Natural killer cell (primary cell): Measurements from ENCODE around the gene IGF1R. TPM values are rescaled to one million over a fixed set of nuclear protein-coding genes. Genes with fewer than 3 reads are reported as not detected.

Source experiments
- ATAC-seq, 3 donors: fragments of 150-1000 bp in 2 of 3; fragments of 200-7000 bp in 1 of 3; cut with Tn5 transposase; 1 replicate in 1 of 3; 2 replicates in 2 of 3; pipeline ENCODE4 v1.10.0; 2021; ENCODE audit warnings: mild to moderate bottlenecking in 2 of 3, moderate library complexity in 2 of 3
- DNase-seq, 2 donors: peaks; one replicate each; pipeline versions ENCODE4 v3.0.0 to v3.0.0-alpha.2; 2013 to 2021; ENCODE audit warnings: mixed read lengths in 1 of 2
- H3K27ac ChIP-seq: one replicate; pipeline ENCODE4 v1.5.1; 2013; ENCODE audit warnings: mild to moderate bottlenecking, low read length
- H3K27me3 ChIP-seq: one replicate; pipeline ENCODE4 v1.6.1; 2013; ENCODE audit warnings: low read length; ENCODE audit not compliant: control insufficient read depth, insufficient read depth
- H3K36me3 ChIP-seq: one replicate; pipeline ENCODE4 v1.6.1; 2013; ENCODE audit warnings: low read length; ENCODE audit not compliant: control insufficient read depth, insufficient read depth
- H3K4me1 ChIP-seq: one replicate; pipeline ENCODE4 v1.6.1; 2013; ENCODE audit warnings: low read length; ENCODE audit not compliant: control insufficient read depth, insufficient read depth
- H3K4me3 ChIP-seq: one replicate; pipeline ENCODE4 v1.5.1; 2013; ENCODE audit warnings: low read length
- H3K9me3 ChIP-seq: one replicate; pipeline ENCODE4 v1.6.1; 2013; ENCODE audit warnings: low read length; ENCODE audit not compliant: control insufficient read depth, insufficient read depth
- H3K27ac Mint-ChIP-seq, 2 donors: one replicate each; pipeline ENCODE4 v1.8.0; 2022; ENCODE audit warnings: mild to moderate bottlenecking in 2 of 2, mixed read lengths in 2 of 2, moderate library complexity in 1 of 2
- H3K27me3 Mint-ChIP-seq, 2 donors: one replicate each; pipeline ENCODE4 v1.8.0; 2022; ENCODE audit warnings: low read depth in 2 of 2, mixed read lengths in 2 of 2
- H3K36me3 Mint-ChIP-seq: one replicate; pipeline ENCODE4 v1.8.0; 2022; ENCODE audit warnings: mixed read lengths
- H3K4me1 Mint-ChIP-seq, 2 donors: one replicate each; pipeline ENCODE4 v1.8.0; 2022; ENCODE audit warnings: mixed read lengths in 2 of 2
- H3K4me3 Mint-ChIP-seq: one replicate; pipeline ENCODE4 v1.8.0; 2022; ENCODE audit warnings: mild to moderate bottlenecking, moderate library complexity, mixed read lengths
- H3K9me3 Mint-ChIP-seq, 2 donors: one replicate each; pipeline ENCODE4 v1.8.0; 2022; ENCODE audit warnings: mixed read lengths in 2 of 2
- WGBS: methylation state at CpG from one replicate; pipeline ENCODE4 v1.1.7; 2013; ENCODE audit warnings: missing lambda C conversion rate; ENCODE audit not compliant: insufficient coverage; 5-methylcytosine and 5-hydroxymethylcytosine counted together
- intact Hi-C: fragments of 100-400 bp; cut with micrococcal nuclease; formaldehyde crosslinking; loops from one replicate; pipeline ENCODE4 v1.14.2; 2022
- total RNA-seq, 4 donors: library from RNA; stranded (reverse); fragments of 120-200 nt in 1 of 4; gene quantifications; one replicate each; pipeline versions ENCODE4 v1.2.3 to v1.2.4, GENCODE V29; 2013 to 2022
- TF ChIP-seq, protein P1 (sequence below): fragments of 200-600 bp; IDR thresholded peaks from one replicate; pipeline ENCODE4 v1.8.0; 2022; ENCODE audit warnings: antibody characterized with exemption

IGF1R gene
- total RNA-seq, 3 donors from 2014 or later (not counting 1 experiment from before 2014, with no cell fraction given) = 47.3 to 50.7 (median 49.0) TPM

GRCh38 chr15:98795980-98796379, 147.6 kb downstream of the IGF1R start:
- Histone ChIP-seq H3K4me1 (peaks cover 4% of the 10 kb centered on the region), H3K27me3 (no peaks in the 10 kb centered on the region), H3K27ac (no peak overlapping the region), H3K4me3 (no peak overlapping the region), H3K36me3 (no peaks in the 10 kb centered on the region), H3K9me3 (no peaks in the 10 kb centered on the region)
- Mint-ChIP-seq H3K4me3 (no peak overlapping the region), H3K36me3 (no peaks in the 10 kb centered on the region), H3K9me3 (no peaks in the 10 kb centered on the region), H3K27me3 (no peaks in the 10 kb centered on the region), H3K27ac (no peak overlapping the region), H3K4me1 (peaks cover 43 to 45% of the 10 kb centered on the region in 2 donors)
- intact Hi-C loops = no loop called here
- no peak for DNase-seq
- WGBS = 87% methylated on average over 10 of the region's 10 CpGs
- no peak for ATAC-seq
- TF ChIP-seq, protein P1, sequence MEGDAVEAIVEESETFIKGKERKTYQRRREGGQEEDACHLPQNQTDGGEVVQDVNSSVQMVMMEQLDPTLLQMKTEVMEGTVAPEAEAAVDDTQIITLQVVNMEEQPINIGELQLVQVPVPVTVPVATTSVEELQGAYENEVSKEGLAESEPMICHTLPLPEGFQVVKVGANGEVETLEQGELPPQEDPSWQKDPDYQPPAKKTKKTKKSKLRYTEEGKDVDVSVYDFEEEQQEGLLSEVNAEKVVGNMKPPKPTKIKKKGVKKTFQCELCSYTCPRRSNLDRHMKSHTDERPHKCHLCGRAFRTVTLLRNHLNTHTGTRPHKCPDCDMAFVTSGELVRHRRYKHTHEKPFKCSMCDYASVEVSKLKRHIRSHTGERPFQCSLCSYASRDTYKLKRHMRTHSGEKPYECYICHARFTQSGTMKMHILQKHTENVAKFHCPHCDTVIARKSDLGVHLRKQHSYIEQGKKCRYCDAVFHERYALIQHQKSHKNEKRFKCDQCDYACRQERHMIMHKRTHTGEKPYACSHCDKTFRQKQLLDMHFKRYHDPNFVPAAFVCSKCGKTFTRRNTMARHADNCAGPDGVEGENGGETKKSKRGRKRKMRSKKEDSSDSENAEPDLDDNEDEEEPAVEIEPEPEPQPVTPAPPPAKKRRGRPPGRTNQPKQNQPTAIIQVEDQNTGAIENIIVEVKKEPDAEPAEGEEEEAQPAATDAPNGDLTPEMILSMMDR = no peak

GRCh38 chr15:98796685-98797357, 148.5 kb downstream of the IGF1R start:
- H3K4me1 ChIP-seq = peaks cover 10% of the 10 kb centered on the region
- TF ChIP-seq, protein P1 = no peak
- Mint-ChIP-seq H3K27ac (no peak overlapping the region), H3K9me3 (no peaks in the 10 kb centered on the region), H3K27me3 (no peaks in the 10 kb centered on the region), H3K4me1 (peaks cover 48 to 51% of the 10 kb centered on the region in 2 donors), H3K4me3 (no peak overlapping the region), H3K36me3 (no peaks in the 10 kb centered on the region)
- H3K36me3 ChIP-seq = no peaks in the 10 kb centered on the region
- DNase-seq = no peak
- H3K9me3 ChIP-seq = no peaks in the 10 kb centered on the region
- no peak overlapping the region for H3K27ac ChIP-seq
- intact Hi-C loops = no loop called here
- ATAC-seq = no peak
- WGBS = 90% methylated on average over 12 of the region's 12 CpGs
- no peaks in the 10 kb centered on the region for H3K27me3 ChIP-seq
- no peak overlapping the region for H3K4me3 ChIP-seq

DNA sequence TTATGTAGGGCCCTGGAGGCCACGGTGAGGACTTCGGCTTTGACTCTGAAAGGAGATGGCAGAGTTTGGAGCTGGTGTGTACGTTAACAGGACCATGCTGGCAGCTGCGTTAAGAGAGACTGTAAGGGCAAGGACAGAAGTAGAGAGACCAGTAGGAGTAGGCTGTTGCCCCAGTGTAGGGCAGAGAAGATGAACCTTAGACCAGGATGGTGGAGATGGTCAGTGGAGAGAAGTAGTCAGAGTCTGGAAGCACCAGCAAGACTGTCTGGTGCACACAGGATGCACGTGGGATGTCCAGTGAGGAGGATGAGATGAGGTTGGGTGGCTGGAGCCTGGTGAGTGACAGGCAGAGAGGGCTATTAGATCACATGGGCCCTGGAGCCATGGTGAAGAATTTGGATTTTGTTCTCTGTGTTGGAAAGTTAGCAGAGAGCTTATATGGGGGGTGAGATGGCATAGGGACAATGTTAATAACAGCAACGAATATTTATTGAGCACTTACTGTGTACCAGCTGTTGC, 150.1 kb downstream of the IGF1R start:
- no peak overlapping the region for H3K27ac ChIP-seq
- no peaks in the 10 kb centered on the region for H3K36me3 Mint-ChIP-seq
- DNase-seq = no peak
- H3K9me3 ChIP-seq = no peaks in the 10 kb centered on the region
- H3K27me3 ChIP-seq = no peaks in the 10 kb centered on the region
- no peaks in the 10 kb centered on the region for H3K27me3 Mint-ChIP-seq
- H3K4me1 ChIP-seq = peaks cover 10% of the 10 kb centered on the region
- no peaks in the 10 kb centered on the region for H3K9me3 Mint-ChIP-seq
- peaks cover 51% of the 10 kb centered on the region in 2 donors for H3K4me1 Mint-ChIP-seq
- no peak for ATAC-seq
- WGBS = 87% methylated on average over 6 of the region's 6 CpGs
- H3K4me3 Mint-ChIP-seq = no peak overlapping the region
- TF ChIP-seq, protein P1 = no peak
- H3K27ac Mint-ChIP-seq = no peak overlapping the region
- H3K36me3 ChIP-seq = no peaks in the 10 kb centered on the region
- H3K4me3 ChIP-seq = no peak overlapping the region
- intact Hi-C loops = no loop called here
